Measurements from ENCODE around the gene PPP2R5D. TPM values are rescaled to one million over a fixed set of nuclear protein-coding genes. Genes with fewer than 3 reads are reported as not detected.

The PPP2R5D gene
- total and polyA plus RNA-seq, 9 of the 15 experiments (the other 6 are each of a cell fraction or from before 2014, with no cell fraction given): 1.3 to 96.1 (median 38.4) TPM

DNA sequence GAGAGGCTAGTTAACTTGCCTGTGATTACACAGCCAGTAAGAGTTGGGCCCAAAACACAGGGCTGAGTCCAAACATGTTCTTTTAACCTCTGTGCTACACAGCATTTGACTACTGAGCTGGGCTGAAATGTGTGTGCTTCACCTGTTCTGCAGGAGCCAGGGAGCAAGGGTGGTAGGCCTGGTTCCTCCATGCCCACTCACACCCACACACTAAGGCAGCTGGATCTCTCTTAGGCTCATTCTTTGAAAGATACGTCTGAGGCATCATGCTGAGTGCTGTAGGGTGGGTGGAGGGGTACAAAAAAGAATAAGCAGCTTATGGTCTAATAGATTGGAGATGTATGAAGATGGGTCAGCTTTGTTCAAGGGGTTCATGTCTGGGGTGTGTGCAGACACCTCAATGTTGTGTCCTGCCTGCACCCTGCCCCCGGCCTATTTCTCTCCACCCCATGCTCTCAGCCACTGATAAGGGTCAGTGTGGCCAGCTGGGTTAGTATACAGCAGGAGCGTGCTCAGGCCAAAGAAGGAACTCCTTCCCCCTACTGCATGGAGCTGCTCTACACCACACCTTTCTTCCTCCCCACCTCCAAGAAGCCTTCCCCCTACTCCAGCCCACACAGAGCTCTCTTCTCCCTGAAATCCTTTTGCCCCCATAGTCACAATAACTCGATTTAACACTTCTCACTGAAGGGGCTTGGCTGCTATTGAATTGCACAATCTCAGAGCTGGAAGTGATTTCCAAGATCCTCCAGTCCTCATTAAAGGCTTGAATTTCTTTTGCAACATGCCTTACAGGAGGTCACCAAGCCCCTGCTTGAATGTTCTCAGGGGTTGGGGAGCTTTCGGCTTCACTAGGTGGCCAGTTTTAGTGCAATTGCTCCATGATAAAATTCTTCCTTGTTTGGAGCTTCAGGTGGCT lies 3.4 kb downstream of the PPP2R5D start:
- Histone ChIP-seq H3K79me2 (ENCODE audit: control insufficient read depth, insufficient read depth, low read length) (peaks cover 30% of the 10 kb centered on the region), H3K9ac (ENCODE audit: insufficient read depth in 1 of 2, low read depth in 2 of 2, low read length in 2 of 2) (peak overlapping the region in 1 of 2 experiments; percentile 80; a peak in 1 of 4 replicates), H3K9me3 (replicated peaks; ENCODE audit: control insufficient read depth, insufficient read depth, low read depth, low read length) (no peaks in the 10 kb centered on the region), H3K4me1 (replicated peaks in 1 of 2; ENCODE audit: control insufficient read depth in 2 of 2, insufficient read depth in 2 of 2, low read length in 2 of 2) (peaks cover 32 to 33% of the 10 kb centered on the region in 2 experiments), H3K4me3 (no peak overlapping the region), H3K9me1 (ENCODE audit: control insufficient read depth, insufficient read depth, low read length) (peaks cover 12% of the 10 kb centered on the region), H3K27ac (ENCODE audit: extremely low read depth, low read depth, low read length) (no peak overlapping the region), H3K36me3 (ENCODE audit: control insufficient read depth, insufficient read depth, low read length) (peaks cover 41% of the 10 kb centered on the region), H2AFZ (ENCODE audit: low read depth, low read length) (no peak overlapping the region), H3K27me3 (ENCODE audit: control insufficient read depth in 2 of 2, insufficient read depth in 2 of 2, low read length in 2 of 2) (no peaks in the 10 kb centered on the region), H4K20me1 (replicated peaks; ENCODE audit: control insufficient read depth, insufficient read depth, low read length) (peaks cover 11% of the 10 kb centered on the region), H3K4me2 (ENCODE audit: insufficient read depth, low read length) (peak overlapping the region; percentile 40)
- POLR2A ChIA-PET: interaction anchor here (0.5 to 2.1 kb wide), 12 partner anchors 9 to 623 kb away, joined by 3 to 18 read pairs (median 4); partner anchors contain the start of genes CUL7, KLHDC3, MEA1 and PEX6
- peak; percentile 35 for ATAC-seq
- in situ Hi-C loops (cut with MboI): no loop called here
- DNase-seq (ENCODE audit: extremely low read depth in 1 of 4, low spot score in 3 of 4): peak; percentile 47 to 73 (median 64)
- FAIRE-seq: peak; percentile 79
- 33% methylated on average over 5 of the region's 5 CpGs for WGBS (ENCODE audit: insufficient coverage, low coverage, missing lambda C conversion rate)
- intact Hi-C loops (cut with micrococcal nuclease): no loop called here
- BruUV-seq (replicated peaks): no TSS peak
- CTCF ChIA-PET (ENCODE audit: low intra/inter-chr PET ratio): no interaction called here
- no peak for TF ChIP-seq BRD9 (IDR thresholded peaks at IDR 0.05; ENCODE audit: low read depth, partially characterized antibody)
- TF ChIP-seq ZKSCAN1 (IDR thresholded peaks at IDR 0.05; ENCODE audit: low read depth, low read length): no peak
- no peak for TF ChIP-seq KLF13 (tag; IDR thresholded peaks at IDR 0.05; ENCODE audit: borderline replicate concordance, low read depth)
- TF ChIP-seq RB1 (IDR thresholded peaks at IDR 0.05; ENCODE audit: low read depth): no peak
- TF ChIP-seq ZNF134 (CRISPR knock-in tag; conservative IDR thresholded peaks at IDR 0.05): peak; percentile 87
- TF ChIP-seq SRF (CRISPR knock-in tag; IDR thresholded peaks at IDR 0.05): peak in 1 of 2 experiments; percentile 64; a peak in 2 of 4 replicates
- TF ChIP-seq KHSRP (IDR thresholded peaks at IDR 0.05): no peak
- no peak for TF ChIP-seq ZNF561 (CRISPR knock-in tag; conservative IDR thresholded peaks at IDR 0.05)
- TF ChIP-seq, protein P1, sequence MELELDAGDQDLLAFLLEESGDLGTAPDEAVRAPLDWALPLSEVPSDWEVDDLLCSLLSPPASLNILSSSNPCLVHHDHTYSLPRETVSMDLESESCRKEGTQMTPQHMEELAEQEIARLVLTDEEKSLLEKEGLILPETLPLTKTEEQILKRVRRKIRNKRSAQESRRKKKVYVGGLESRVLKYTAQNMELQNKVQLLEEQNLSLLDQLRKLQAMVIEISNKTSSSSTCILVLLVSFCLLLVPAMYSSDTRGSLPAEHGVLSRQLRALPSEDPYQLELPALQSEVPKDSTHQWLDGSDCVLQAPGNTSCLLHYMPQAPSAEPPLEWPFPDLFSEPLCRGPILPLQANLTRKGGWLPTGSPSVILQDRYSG (tag; conservative IDR thresholded peaks at IDR 0.05; ENCODE audit: low read depth): no peak
- no peak for TF ChIP-seq EP400 (IDR thresholded peaks at IDR 0.05)
- no peak for TF ChIP-seq THRAP3 (IDR thresholded peaks at IDR 0.05; ENCODE audit: borderline replicate concordance)
- TF ChIP-seq ZFP91 (CRISPR knock-in tag; IDR thresholded peaks at IDR 0.05): no peak
- peak; percentile 55; the same call in 1 of the 2 replicates for TF ChIP-seq NR2C2 (CRISPR knock-in tag; IDR thresholded peaks at IDR 0.05)
- no peak for TF ChIP-seq NR2C2 (tag; IDR thresholded peaks at IDR 0.05)
- no peak for TF ChIP-seq ZNF232 (CRISPR knock-in tag; IDR thresholded peaks at IDR 0.05)
- TF ChIP-seq ZNF121 (CRISPR knock-in tag; conservative IDR thresholded peaks at IDR 0.05): no peak
- TF ChIP-seq ZKSCAN8 (CRISPR knock-in tag; IDR thresholded peaks at IDR 0.05): peak; percentile 88

Measured in K562 (cell line).